ENCODE results near the gene KLHL1.

The KLHL1 gene

GRCh38 chr13:69872321-69873047, 235.8 kb downstream of the KLHL1 start:
- no peak for DNase-seq (ENCODE audit: low spot score)

- no peak for DNase-seq (ENCODE audit: low spot score)
Observed at GRCh38 chr13:69866555-69866954, 241.7 kb downstream of the KLHL1 start.

- no peak for DNase-seq (ENCODE audit: low spot score)
Observed at GRCh38 chr13:69857183-69857821, 250.9 kb downstream of the KLHL1 start.

- DNase-seq (ENCODE audit: low spot score) = no peak
Observed at GRCh38 chr13:69856331-69856730, 251.9 kb downstream of the KLHL1 start.

GRCh38 chr13:69828527-69828926, 279.7 kb downstream of the KLHL1 start:
- no peak for DNase-seq (ENCODE audit: low spot score)

- DNase-seq (ENCODE audit: low spot score) = no peak
Observed at GRCh38 chr13:69820180-69820579, 288.1 kb downstream of the KLHL1 start.

- DNase-seq (ENCODE audit: low spot score) = no peak
Observed at GRCh38 chr13:69817333-69817869, 290.9 kb downstream of the KLHL1 start.

GRCh38 chr13:69809152-69809551, 299.1 kb downstream of the KLHL1 start:
- DNase-seq (ENCODE audit: low spot score) = no peak

- no peak for DNase-seq (ENCODE audit: low spot score)
Observed at GRCh38 chr13:69796256-69796655, 312.0 kb downstream of the KLHL1 start.

- no peak for DNase-seq (ENCODE audit: low spot score)
Observed at GRCh38 chr13:69793783-69794453, 314.3 kb downstream of the KLHL1 start.

- no peak for DNase-seq (ENCODE audit: low spot score)
Observed at GRCh38 chr13:69776937-69777336, 331.3 kb downstream of the KLHL1 start.

- no peak for DNase-seq (ENCODE audit: low spot score)
Observed at GRCh38 chr13:69769608-69770007, 338.6 kb downstream of the KLHL1 start.

- DNase-seq (ENCODE audit: low spot score) = no peak
Observed at GRCh38 chr13:69761581-69761980, 346.7 kb downstream of the KLHL1 start.

GRCh38 chr13:69755101-69755500, 353.2 kb downstream of the KLHL1 start:
- no peak for DNase-seq (ENCODE audit: low spot score)

- no peak for DNase-seq (ENCODE audit: low spot score)
Observed at GRCh38 chr13:69751259-69751658, 357.0 kb downstream of the KLHL1 start.

- no peak for DNase-seq (ENCODE audit: low spot score)
Observed at GRCh38 chr13:69737129-69737935, 370.9 kb downstream of the KLHL1 start.

- no peak for DNase-seq (ENCODE audit: low spot score)
Observed at GRCh38 chr13:69721631-69722030, 386.6 kb downstream of the KLHL1 start.

GRCh38 chr13:69720278-69720983, 387.8 kb downstream of the KLHL1 start:
- peak; percentile 9 for DNase-seq (ENCODE audit: low spot score)

- DNase-seq (ENCODE audit: low spot score) = no peak
Observed at GRCh38 chr13:69706807-69707206, 401.4 kb downstream of the KLHL1 start.

GRCh38 chr13:69704311-69704710, 403.9 kb downstream of the KLHL1 start:
- DNase-seq (ENCODE audit: low spot score) = no peak

- DNase-seq (ENCODE audit: low spot score) = no peak
Observed at GRCh38 chr13:69690999-69691398, 417.3 kb downstream of the KLHL1 start.

Measured in HuH-7.5 (cell line).